ENCODE results near the gene CHST8.

CHST8 gene

GRCh38 chr19:33737681-33738371 lies 116.1 kb downstream of the CHST8 start:
- DNase-seq (ENCODE audit: low read depth) = no peak

- peak; percentile 27 for DNase-seq (ENCODE audit: low read depth)
Observed at GRCh38 chr19:33740811-33741396, 119.2 kb downstream of the CHST8 start.

GRCh38 chr19:33745297-33745696 lies 123.5 kb downstream of the CHST8 start:
- DNase-seq (ENCODE audit: low read depth) = no peak

- no peak for DNase-seq (ENCODE audit: low read depth)
Observed at GRCh38 chr19:33746159-33746558, 124.4 kb downstream of the CHST8 start.

- no peak for DNase-seq (ENCODE audit: low read depth)
Observed at GRCh38 chr19:33747273-33747672, 125.5 kb downstream of the CHST8 start.

GRCh38 chr19:33748231-33748630 lies 126.5 kb downstream of the CHST8 start:
- no peak for DNase-seq (ENCODE audit: low read depth)

- no peak for DNase-seq (ENCODE audit: low read depth)
Observed at GRCh38 chr19:33749016-33749415, 127.3 kb downstream of the CHST8 start.

- DNase-seq (ENCODE audit: low read depth) = no peak
Observed at GRCh38 chr19:33749619-33750175, 127.9 kb downstream of the CHST8 start.

- no peak for DNase-seq (ENCODE audit: low read depth)
Observed at GRCh38 chr19:33750587-33751435, 129.1 kb downstream of the CHST8 start.

- DNase-seq (ENCODE audit: low read depth) = no peak
Observed at GRCh38 chr19:33751436-33751770, 129.7 kb downstream of the CHST8 start.

- DNase-seq (ENCODE audit: low read depth) = no peak
Observed at GRCh38 chr19:33752018-33752800, 130.5 kb downstream of the CHST8 start.

GRCh38 chr19:33752945-33753344 lies 131.2 kb downstream of the CHST8 start:
- DNase-seq (ENCODE audit: low read depth) = no peak

GRCh38 chr19:33754361-33754760 lies 132.6 kb downstream of the CHST8 start:
- no peak for DNase-seq (ENCODE audit: low read depth)

GRCh38 chr19:33755099-33756035 lies 133.6 kb downstream of the CHST8 start:
- DNase-seq (ENCODE audit: low read depth) = no peak

GRCh38 chr19:33756177-33756576 lies 134.4 kb downstream of the CHST8 start:
- no peak for DNase-seq (ENCODE audit: low read depth)

GRCh38 chr19:33758541-33759013 lies 136.8 kb downstream of the CHST8 start:
- DNase-seq (ENCODE audit: low read depth) = peak; percentile 47

GRCh38 chr19:33759356-33759755 lies 137.6 kb downstream of the CHST8 start:
- no peak for DNase-seq (ENCODE audit: low read depth)

GRCh38 chr19:33763633-33764371 lies 142.0 kb downstream of the CHST8 start:
- no peak for DNase-seq (ENCODE audit: low read depth)

- DNase-seq (ENCODE audit: low read depth) = no peak
Observed at GRCh38 chr19:33766623-33767022, 144.9 kb downstream of the CHST8 start.

- DNase-seq (ENCODE audit: low read depth) = peak; percentile 20
Observed at GRCh38 chr19:33767898-33768413, 146.2 kb downstream of the CHST8 start.
